NT2/D1 (cell line): ENCODE measurements around the gene BCO2.

Experiments
- DNase-seq: peaks from one replicate; pipeline ENCODE4 v3.0.0-alpha.2; 2011; ENCODE audit warnings: low read depth, low spot score
- H3K27me3 ChIP-seq: 2 replicates; pipeline ENCODE4 v1.6.0; 2011; ENCODE audit warnings: mild to moderate bottlenecking; ENCODE audit not compliant: insufficient read length, insufficient read depth
- H3K36me3 ChIP-seq: 2 replicates; pipeline ENCODE4 v1.6.1; 2011; ENCODE audit warnings: mild to moderate bottlenecking, low read length, mixed read lengths; ENCODE audit not compliant: insufficient read depth, insufficient read length
- H3K4me1 ChIP-seq: 2 replicates; pipeline ENCODE4 v1.5.1; 2011; ENCODE audit not compliant: insufficient read depth, insufficient read length
- H3K4me3 ChIP-seq: 2 replicates; pipeline ENCODE4 v1.5.1; 2011; ENCODE audit warnings: low read depth; ENCODE audit not compliant: insufficient read length
- H3K9ac ChIP-seq: 2 replicates; pipeline ENCODE4 v1.6.0; 2011; ENCODE audit warnings: low read depth; ENCODE audit not compliant: insufficient read length
- H3K9me3 ChIP-seq: 2 replicates; pipeline ENCODE4 v1.5.1; 2011; ENCODE audit warnings: mild to moderate bottlenecking, low read length; ENCODE audit not compliant: insufficient read depth
- SUZ12 ChIP-seq: IDR thresholded peaks from 2 replicates; pipeline ENCODE4 v1.6.1; 2011; ENCODE audit not compliant: insufficient read length, insufficient read depth; ENCODE audit errors: extremely low read depth
- YY1 ChIP-seq: IDR thresholded peaks from 2 replicates; pipeline ENCODE4 v1.6.1; 2011; ENCODE audit not compliant: insufficient read length, insufficient read depth
- ZNF274 ChIP-seq: IDR thresholded peaks from 2 replicates; pipeline ENCODE4 v1.6.1; 2011; ENCODE audit warnings: mild to moderate bottlenecking, low read depth, low read length

Gene BCO2

GRCh38 chr11:112172362-112172994, 2.8 kb upstream of the BCO2 start:
- TF ChIP-seq SUZ12 (no peak), YY1 (no peak), ZNF274 (no peak)
- Histone ChIP-seq H3K36me3 (no peaks in the 10 kb centered on the region), H3K4me3 (no peak overlapping the region), H3K4me1 (no peaks in the 10 kb centered on the region), H3K27me3 (no peaks in the 10 kb centered on the region), H3K9me3 (no peaks in the 10 kb centered on the region), H3K9ac (no peak overlapping the region)
- DNase-seq: no peak

- H3K36me3 ChIP-seq: no peaks in the 10 kb centered on the region
- H3K9me3 ChIP-seq: no peaks in the 10 kb centered on the region
- TF ChIP-seq ZNF274: no peak
- no peak for TF ChIP-seq YY1
- TF ChIP-seq SUZ12: no peak
- no peak overlapping the region for H3K4me3 ChIP-seq
- DNase-seq: no peak
- H3K9ac ChIP-seq: no peak overlapping the region
- H3K4me1 ChIP-seq: no peaks in the 10 kb centered on the region
- H3K27me3 ChIP-seq: no peaks in the 10 kb centered on the region
Measured at GRCh38 chr11:112173152-112173551, 2.2 kb upstream of the BCO2 start.

GRCh38 chr11:112175599-112175952, 264 bp downstream of the BCO2 start:
- Histone ChIP-seq H3K36me3 (no peaks in the 10 kb centered on the region), H3K4me1 (no peaks in the 10 kb centered on the region), H3K9me3 (no peaks in the 10 kb centered on the region), H3K9ac (no peak overlapping the region), H3K27me3 (no peaks in the 10 kb centered on the region), H3K4me3 (no peak overlapping the region)
- no peak for DNase-seq
- TF ChIP-seq YY1 (no peak), ZNF274 (no peak), SUZ12 (no peak)

GRCh38 chr11:112176077-112176476, 765 bp downstream of the BCO2 start:
- TF ChIP-seq ZNF274 (no peak), SUZ12 (no peak), YY1 (no peak)
- no peak for DNase-seq
- Histone ChIP-seq H3K36me3 (no peaks in the 10 kb centered on the region), H3K4me3 (no peak overlapping the region), H3K9ac (no peak overlapping the region), H3K27me3 (no peaks in the 10 kb centered on the region), H3K9me3 (no peaks in the 10 kb centered on the region), H3K4me1 (no peaks in the 10 kb centered on the region)

- Histone ChIP-seq H3K36me3 (no peaks in the 10 kb centered on the region), H3K27me3 (no peaks in the 10 kb centered on the region), H3K4me1 (no peaks in the 10 kb centered on the region), H3K4me3 (no peak overlapping the region), H3K9ac (no peak overlapping the region), H3K9me3 (no peaks in the 10 kb centered on the region)
- no peak for TF ChIP-seq SUZ12
- no peak for TF ChIP-seq ZNF274
- no peak for TF ChIP-seq YY1
- no peak for DNase-seq
Measured at GRCh38 chr11:112177589-112177988, 2.3 kb downstream of the BCO2 start.

GRCh38 chr11:112178428-112178827, 3.1 kb downstream of the BCO2 start:
- H3K9ac ChIP-seq: no peak overlapping the region
- H3K4me1 ChIP-seq: no peaks in the 10 kb centered on the region
- no peaks in the 10 kb centered on the region for H3K9me3 ChIP-seq
- no peaks in the 10 kb centered on the region for H3K27me3 ChIP-seq
- H3K36me3 ChIP-seq: no peaks in the 10 kb centered on the region
- TF ChIP-seq SUZ12 (no peak), YY1 (no peak), ZNF274 (no peak)
- DNase-seq: no peak
- no peak overlapping the region for H3K4me3 ChIP-seq

- Histone ChIP-seq H3K4me1 (no peaks in the 10 kb centered on the region), H3K4me3 (no peak overlapping the region), H3K27me3 (no peaks in the 10 kb centered on the region), H3K9me3 (no peaks in the 10 kb centered on the region), H3K9ac (no peak overlapping the region), H3K36me3 (no peaks in the 10 kb centered on the region)
- no peak for TF ChIP-seq ZNF274
- no peak for TF ChIP-seq SUZ12
- TF ChIP-seq YY1: no peak
- DNase-seq: no peak
Measured at GRCh38 chr11:112178936-112179335, 3.6 kb downstream of the BCO2 start.

GRCh38 chr11:112179601-112180000, 4.3 kb downstream of the BCO2 start:
- Histone ChIP-seq H3K9me3 (no peaks in the 10 kb centered on the region), H3K27me3 (no peaks in the 10 kb centered on the region), H3K4me1 (no peaks in the 10 kb centered on the region), H3K4me3 (no peak overlapping the region), H3K9ac (no peak overlapping the region), H3K36me3 (no peaks in the 10 kb centered on the region)
- DNase-seq: no peak
- TF ChIP-seq YY1 (no peak), SUZ12 (no peak), ZNF274 (no peak)
